ENCODE measurements around the gene TLL2.

Gene TLL2

GRCh38 chr10:96448021-96448457 lies 65.7 kb downstream of the TLL2 start:
- H3K4me2 ChIP-seq (ENCODE audit: low read depth, low read length, poor library complexity, severe bottlenecking): no peak overlapping the region

GRCh38 chr10:96446966-96447596 lies 66.6 kb downstream of the TLL2 start:
- Histone ChIP-seq H3K79me2 (ENCODE audit: insufficient read depth, low read length) (no peaks in the 10 kb centered on the region), H4K20me1 (ENCODE audit: insufficient read depth, low read length, poor library complexity, severe bottlenecking) (no peaks in the 10 kb centered on the region), H2AFZ (ENCODE audit: low read length) (no peak overlapping the region), H3K9me2 (replicated peaks; ENCODE audit: low read depth, low read length) (no peaks in the 10 kb centered on the region), H3F3A (ENCODE audit: low read depth) (no peaks in the 10 kb centered on the region), H3K9ac (ENCODE audit: low read depth, low read length, poor library complexity, severe bottlenecking) (no peak overlapping the region), H3K4me1 (ENCODE audit: insufficient read depth, low read length, poor library complexity, severe bottlenecking) (no peaks in the 10 kb centered on the region), H3K27me3 (ENCODE audit: insufficient read depth, low read length, poor library complexity, severe bottlenecking) (no peaks in the 10 kb centered on the region), H3K4me2 (ENCODE audit: low read depth, low read length, poor library complexity, severe bottlenecking) (no peak overlapping the region), H3K4me3 (ENCODE audit: low read length, poor library complexity, severe bottlenecking) (no peak overlapping the region), H3K9me3 (ENCODE audit: insufficient read depth, low read depth, low read length) (no peaks in the 10 kb centered on the region), H3K36me3 (ENCODE audit: insufficient read depth, low read length) (no peaks in the 10 kb centered on the region)
- TF ChIP-seq EZH2phosphoT487 (IDR thresholded peaks at IDR 0.05; ENCODE audit: borderline replicate concordance) (no peak), CTCF (conservative IDR thresholded peaks at IDR 0.05; ENCODE audit: low read length) (no peak)

More at GRCh38 chr10:96448021-96448457, 65.7 kb downstream of the TLL2 start:
- no peak overlapping the region for H3K4me3 ChIP-seq (ENCODE audit: low read length, poor library complexity, severe bottlenecking)
- H3K9ac ChIP-seq (ENCODE audit: low read depth, low read length, poor library complexity, severe bottlenecking): no peak overlapping the region
- no peak for TF ChIP-seq EZH2phosphoT487 (IDR thresholded peaks at IDR 0.05; ENCODE audit: borderline replicate concordance)
- TF ChIP-seq CTCF (conservative IDR thresholded peaks at IDR 0.05; ENCODE audit: low read length): no peak
- H3K79me2 ChIP-seq (ENCODE audit: insufficient read depth, low read length): no peaks in the 10 kb centered on the region
- H3K27me3 ChIP-seq (ENCODE audit: insufficient read depth, low read length, poor library complexity, severe bottlenecking): no peaks in the 10 kb centered on the region
- no peaks in the 10 kb centered on the region for H3K36me3 ChIP-seq (ENCODE audit: insufficient read depth, low read length)
- no peaks in the 10 kb centered on the region for H3K9me3 ChIP-seq (ENCODE audit: insufficient read depth, low read depth, low read length)
- H3F3A ChIP-seq (ENCODE audit: low read depth): no peaks in the 10 kb centered on the region
- H2AFZ ChIP-seq (ENCODE audit: low read length): no peak overlapping the region
- no peaks in the 10 kb centered on the region for H3K4me1 ChIP-seq (ENCODE audit: insufficient read depth, low read length, poor library complexity, severe bottlenecking)
- H4K20me1 ChIP-seq (ENCODE audit: insufficient read depth, low read length, poor library complexity, severe bottlenecking): no peaks in the 10 kb centered on the region
- no peaks in the 10 kb centered on the region for H3K9me2 ChIP-seq (replicated peaks; ENCODE audit: low read depth, low read length)

GRCh38 chr10:96441987-96442643 lies 71.6 kb downstream of the TLL2 start:
- Histone ChIP-seq H3K9me3 (ENCODE audit: insufficient read depth, low read depth, low read length) (no peaks in the 10 kb centered on the region), H3K9me2 (replicated peaks; ENCODE audit: low read depth, low read length) (no peaks in the 10 kb centered on the region), H3K36me3 (ENCODE audit: insufficient read depth, low read length) (no peaks in the 10 kb centered on the region), H3K27me3 (ENCODE audit: insufficient read depth, low read length, poor library complexity, severe bottlenecking) (no peaks in the 10 kb centered on the region), H3K4me1 (ENCODE audit: insufficient read depth, low read length, poor library complexity, severe bottlenecking) (no peaks in the 10 kb centered on the region), H3K9ac (ENCODE audit: low read depth, low read length, poor library complexity, severe bottlenecking) (no peak overlapping the region), H3K4me2 (ENCODE audit: low read depth, low read length, poor library complexity, severe bottlenecking) (no peak overlapping the region), H4K20me1 (ENCODE audit: insufficient read depth, low read length, poor library complexity, severe bottlenecking) (no peaks in the 10 kb centered on the region), H3F3A (ENCODE audit: low read depth) (no peaks in the 10 kb centered on the region), H3K4me3 (ENCODE audit: low read length, poor library complexity, severe bottlenecking) (no peak overlapping the region), H3K79me2 (ENCODE audit: insufficient read depth, low read length) (no peaks in the 10 kb centered on the region), H2AFZ (ENCODE audit: low read length) (no peak overlapping the region)
- no peak for TF ChIP-seq CTCF (conservative IDR thresholded peaks at IDR 0.05; ENCODE audit: low read length)
- TF ChIP-seq EZH2phosphoT487 (IDR thresholded peaks at IDR 0.05; ENCODE audit: borderline replicate concordance): no peak

Data from Loucy (cell line).